UCSD-AML1 (cell line): ENCODE data around the gene RALGPS1.
"Not testable (repeated sequence)": the region's sequence is repeated elsewhere in the genome, so short reads cannot be mapped to it uniquely, and the experiment has no call there.

Experiments used
- DNase-seq: peaks from one replicate; lab custom pipeline; 2025; ENCODE audit not compliant: unreplicated experiment; lab: John Stamatoyannopoulos, UW

The RALGPS1 gene

DNA sequence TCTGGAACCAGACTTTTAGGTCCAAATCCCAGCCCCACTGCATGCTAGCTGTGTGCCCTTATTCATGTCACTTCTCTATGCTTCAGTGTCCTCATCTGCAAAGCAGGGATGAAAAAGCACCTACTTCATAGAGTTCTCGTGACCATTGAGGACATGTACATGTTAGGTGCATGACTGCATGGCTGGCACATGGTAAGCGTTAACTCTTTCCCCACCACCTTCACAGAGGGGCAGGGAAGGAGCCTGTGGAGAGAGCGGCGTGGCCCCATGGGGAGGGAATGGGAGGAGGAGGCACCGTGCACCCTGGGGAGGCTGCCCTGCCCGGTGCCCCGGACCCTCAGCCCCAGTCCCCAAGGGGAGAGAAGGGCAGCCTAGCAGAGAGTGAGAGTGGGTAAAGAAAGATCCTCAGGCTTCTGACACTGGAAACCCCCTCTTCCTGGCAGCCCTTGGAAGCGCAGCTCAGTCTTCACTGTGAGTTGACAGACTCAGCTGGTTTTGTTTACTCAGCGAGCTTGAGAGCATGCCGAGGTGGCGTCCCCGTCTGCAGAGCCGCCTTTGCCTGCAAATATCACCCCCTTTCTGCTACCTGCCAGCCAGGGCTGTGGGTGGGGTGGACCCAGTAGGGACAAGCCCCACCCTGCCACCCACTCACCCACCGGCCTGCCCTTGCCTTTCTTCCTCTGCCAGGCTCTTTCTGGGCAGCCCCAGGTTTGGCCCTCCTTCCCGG is 218.5 kb downstream of the RALGPS1 start:
- DNase-seq: no peak

DNA sequence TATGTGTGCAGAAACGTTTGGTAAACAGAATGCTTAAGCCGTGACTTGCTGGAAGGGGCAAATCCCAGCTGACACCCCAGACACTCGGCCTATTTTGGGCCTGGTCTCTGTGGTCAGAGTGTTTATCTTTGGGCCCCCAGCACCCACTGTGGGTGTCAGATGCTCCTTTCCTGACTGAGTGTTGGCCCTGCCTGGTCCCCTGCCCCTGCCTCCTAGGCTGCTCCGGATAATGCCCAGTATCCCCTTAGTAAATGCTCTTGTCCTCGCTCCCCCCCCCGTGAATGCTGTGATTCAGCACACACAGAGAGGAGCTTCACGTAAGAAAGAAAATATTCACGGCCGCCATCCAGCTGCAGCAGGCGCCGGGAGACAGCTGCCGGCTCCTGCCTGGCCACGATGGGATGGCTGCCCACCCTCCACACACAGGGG is 219.2 kb downstream of the RALGPS1 start:
- no peak for DNase-seq

DNA sequence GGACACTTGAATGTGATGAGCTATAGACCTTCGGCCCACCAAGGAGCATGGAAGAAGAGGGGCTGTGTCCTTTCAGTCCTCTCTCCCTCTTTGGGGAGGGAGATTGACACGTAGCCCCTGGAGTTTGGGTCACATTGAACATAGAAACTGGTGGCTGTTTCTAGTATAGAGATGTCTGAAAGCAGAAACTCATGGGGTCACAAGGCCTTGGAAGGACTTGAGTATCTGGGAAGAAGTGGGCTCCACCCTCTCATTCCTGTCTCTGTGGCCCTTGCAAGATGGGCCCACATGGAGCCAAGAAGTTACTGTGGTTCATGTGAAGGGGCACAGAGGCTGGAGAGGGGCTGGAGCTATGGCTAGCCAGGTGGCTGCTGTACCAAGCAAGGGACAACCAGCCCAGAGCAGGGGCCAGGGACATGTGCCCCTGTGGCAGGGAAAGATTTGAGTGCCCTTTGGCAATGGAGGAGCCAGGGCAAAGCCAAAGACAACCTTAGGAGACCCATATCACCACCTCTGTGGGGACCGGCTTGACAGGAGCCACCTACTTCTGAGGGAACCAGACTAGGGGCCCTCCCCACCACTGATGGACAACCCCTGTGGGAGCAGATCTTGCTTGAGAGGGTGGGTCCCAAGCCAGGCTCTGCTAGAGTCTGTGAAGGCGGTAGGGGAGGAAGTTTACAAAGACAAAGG is 220.6 kb downstream of the RALGPS1 start:
- no peak for DNase-seq

DNA sequence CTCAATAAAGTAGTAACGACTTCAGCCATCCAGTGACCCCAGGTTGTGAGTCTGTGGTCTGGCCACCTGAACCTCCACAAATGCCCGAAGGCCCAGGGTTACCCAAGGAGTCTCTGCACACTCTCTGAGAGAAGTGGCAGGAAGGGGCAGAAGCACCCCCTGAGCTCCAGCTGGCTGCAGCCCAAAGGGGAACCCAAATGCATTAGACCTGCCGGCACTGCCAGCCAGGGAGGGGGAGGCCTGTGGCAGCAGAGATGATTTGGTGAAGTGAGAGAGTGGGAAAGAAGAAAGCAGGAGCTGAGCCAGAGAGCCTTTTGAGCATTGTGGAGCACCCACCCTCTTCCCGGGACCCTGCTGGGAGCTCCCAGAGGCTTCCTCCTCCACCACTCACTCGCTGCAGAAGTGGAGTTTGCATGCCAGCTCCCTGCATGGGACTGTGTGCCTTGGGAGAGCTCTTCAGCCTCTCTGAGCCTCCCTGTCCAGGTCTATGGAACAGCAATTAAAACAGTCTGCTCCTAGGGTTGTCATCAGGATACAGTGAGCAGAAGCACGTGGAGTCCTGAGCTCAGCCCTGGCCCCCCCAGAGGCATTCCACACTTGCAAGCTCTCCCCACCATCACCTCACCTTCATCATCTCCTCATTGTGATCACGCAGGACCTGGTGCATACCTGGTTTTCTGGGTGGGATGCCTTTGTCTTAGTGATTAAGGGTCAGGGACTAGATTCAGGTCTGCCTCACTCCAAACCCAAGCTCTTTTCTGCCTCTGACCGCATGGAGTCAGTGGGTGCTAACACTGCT is 221.7 kb downstream of the RALGPS1 start:
- no peak for DNase-seq

DNA sequence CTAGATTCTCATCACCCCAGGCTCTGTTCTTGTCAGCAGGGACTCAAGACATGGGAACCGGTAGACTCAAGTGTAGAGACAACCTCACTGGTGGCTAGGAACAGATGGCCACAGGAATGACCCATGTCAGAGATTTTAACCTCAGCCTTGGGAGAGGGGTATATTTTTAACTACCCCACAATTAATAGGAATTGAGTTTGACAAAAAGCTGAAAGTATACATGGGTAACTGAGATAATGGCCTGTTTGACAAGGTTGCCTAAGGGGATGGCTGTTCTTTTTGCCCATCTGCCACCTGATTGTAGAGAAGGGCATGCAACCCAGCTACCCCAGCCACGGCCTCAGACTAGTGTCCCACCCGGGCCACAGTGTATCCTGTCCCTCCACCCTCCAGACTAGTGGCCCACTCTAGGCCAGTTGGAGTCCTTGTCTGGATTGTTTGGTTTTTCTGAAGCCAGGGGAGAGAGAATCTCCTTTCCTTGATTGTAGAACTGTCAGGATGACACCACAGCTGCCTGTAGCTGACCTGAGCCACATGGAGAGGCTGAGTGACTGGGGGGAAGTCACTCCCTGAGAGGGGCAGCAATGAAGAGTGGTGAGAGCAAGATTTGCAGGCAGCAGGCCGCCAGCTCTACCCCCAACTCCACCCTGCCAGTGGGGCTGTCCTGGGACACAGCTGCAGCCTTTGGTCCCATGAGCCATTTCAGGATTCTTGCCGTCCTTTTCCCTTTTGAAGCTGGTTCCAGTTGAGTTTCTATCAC is 222.5 kb downstream of the RALGPS1 start:
- no peak for DNase-seq

GRCh38 chr9:127137640-127138360 is 223.2 kb downstream of the RALGPS1 start:
- no peak for DNase-seq

DNA sequence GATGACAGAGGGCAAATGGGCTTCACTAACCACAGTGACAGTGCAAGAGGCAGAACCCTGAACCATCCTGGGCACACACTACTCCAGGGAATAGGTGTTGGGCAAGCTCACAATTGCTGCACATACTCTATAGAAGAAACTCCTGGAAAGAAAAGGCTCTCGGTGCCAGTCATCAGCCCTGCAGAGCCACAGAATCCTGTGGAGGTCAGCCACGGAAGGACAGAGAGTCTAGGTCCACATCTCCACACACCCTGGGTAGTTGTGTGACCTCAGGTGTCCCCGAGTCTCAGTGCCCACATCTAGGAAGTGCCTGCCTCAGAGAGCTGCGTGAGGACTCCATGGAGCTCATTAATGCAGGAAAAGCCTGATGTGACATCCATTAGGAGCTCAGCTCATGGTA is 223.9 kb downstream of the RALGPS1 start:
- DNase-seq: no peak

GRCh38 chr9:127139071-127139731 is 224.6 kb downstream of the RALGPS1 start:
- DNase-seq: no peak

DNA sequence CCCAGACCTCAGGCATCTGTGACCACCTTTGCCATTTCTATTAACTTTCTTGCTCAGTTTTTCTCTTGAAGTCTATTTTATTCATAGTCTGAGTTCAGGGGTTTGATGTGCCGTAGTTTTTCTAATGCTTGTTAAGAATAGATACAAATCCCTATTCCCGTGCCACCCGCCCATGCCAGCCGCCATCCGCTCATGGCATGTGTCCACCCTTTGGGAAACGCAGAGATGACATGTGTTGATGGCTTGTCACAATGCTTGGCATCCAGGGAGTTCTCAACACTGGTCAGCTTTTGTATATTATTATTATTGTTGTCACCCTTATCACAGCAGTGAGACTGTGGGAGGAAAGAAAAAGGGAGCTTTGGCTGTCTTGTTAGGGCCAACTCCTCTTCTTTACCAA is 225.2 kb downstream of the RALGPS1 start:
- no peak for DNase-seq

- DNase-seq: no peak
Measured at GRCh38 chr9:127140181-127140580, 225.6 kb downstream of the RALGPS1 start.

DNA sequence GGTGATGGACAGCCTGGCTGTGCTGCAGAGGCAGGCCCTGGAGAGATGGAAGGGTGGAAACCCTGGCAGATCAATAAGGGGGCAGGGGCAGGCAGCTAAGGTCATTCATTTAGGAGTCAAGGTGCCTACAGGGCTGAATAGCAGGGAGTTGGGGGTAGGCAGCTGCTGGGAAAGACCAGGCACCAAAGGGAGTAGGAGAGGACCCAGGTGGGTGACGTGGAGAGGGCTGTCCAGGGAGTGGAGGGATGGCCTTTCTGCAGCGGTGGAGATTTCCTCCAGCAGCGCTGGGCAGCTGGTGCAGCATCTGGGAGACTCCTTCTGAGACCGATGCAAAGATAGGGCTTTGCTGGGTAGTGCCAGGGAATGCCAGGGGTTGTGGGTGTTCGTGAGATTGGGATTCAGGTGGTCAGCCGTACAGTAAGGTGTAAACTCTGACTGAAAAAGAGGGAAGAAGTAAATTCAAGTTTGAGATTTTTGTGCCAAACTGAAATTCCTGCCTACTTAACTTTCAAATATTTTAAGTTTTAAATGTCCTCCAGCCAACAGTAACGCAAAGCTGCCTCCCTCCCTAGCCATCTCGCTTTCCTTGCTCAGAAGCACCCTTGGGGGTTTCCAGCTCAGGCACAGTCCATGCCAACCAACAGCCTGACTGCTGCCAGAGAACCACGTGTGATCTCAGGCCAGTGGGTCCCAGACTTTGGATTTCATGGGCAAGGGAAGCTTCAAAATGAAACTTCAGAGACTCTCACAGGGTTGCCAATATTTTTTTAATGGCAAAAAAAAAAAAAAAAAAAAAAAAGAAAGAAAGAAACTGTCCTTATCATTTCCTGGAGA is 226.5 kb downstream of the RALGPS1 start:
- DNase-seq: no peak

- no peak for DNase-seq
Measured at GRCh38 chr9:127142291-127142690, 227.7 kb downstream of the RALGPS1 start.

- no peak for DNase-seq
Measured at GRCh38 chr9:127142931-127143464, 228.4 kb downstream of the RALGPS1 start.

GRCh38 chr9:127143920-127144465 is 229.4 kb downstream of the RALGPS1 start:
- DNase-seq: no peak

- no peak for DNase-seq
Measured at GRCh38 chr9:127144670-127145445, 230.3 kb downstream of the RALGPS1 start.

DNA sequence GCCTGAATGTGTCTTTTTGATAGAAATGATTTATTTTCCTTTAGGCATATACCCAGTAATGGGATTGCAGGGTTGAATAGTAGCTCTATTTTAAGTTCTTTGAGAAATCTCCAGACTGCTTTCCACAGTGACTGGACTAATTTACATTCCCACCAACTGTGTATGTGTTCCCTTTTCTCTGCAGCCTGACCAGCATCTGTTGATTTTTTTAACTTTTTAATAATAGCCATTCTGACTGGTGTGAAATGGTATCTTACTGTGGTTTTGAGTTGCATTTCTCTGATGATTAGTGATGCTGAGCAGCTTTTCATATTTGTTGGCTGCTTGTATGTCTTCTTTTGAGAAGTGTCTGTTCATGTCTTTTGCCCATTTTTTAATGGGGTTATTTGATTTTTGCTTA is 232.3 kb downstream of the RALGPS1 start:
- not testable (repeated sequence) for DNase-seq

DNA sequence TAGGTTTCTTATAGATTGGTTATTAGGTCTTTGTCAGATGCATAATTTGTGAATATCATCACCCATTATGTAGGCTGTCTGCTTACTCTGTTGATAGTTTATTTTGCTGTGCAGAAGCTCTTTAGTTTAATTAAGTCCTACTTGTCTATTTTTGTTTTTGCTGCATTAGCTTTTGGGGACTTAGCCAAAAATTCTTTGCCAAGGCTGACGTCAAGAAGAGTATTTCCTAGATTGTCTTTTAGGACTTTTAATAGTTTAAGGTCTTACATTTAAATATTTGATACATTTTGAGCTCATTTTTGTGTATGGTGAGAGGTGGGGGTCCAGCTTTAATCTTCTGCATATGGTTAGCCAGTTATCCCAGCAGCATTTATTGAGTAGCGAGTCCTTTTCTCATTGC is 232.7 kb downstream of the RALGPS1 start:
- DNase-seq: no peak

DNA sequence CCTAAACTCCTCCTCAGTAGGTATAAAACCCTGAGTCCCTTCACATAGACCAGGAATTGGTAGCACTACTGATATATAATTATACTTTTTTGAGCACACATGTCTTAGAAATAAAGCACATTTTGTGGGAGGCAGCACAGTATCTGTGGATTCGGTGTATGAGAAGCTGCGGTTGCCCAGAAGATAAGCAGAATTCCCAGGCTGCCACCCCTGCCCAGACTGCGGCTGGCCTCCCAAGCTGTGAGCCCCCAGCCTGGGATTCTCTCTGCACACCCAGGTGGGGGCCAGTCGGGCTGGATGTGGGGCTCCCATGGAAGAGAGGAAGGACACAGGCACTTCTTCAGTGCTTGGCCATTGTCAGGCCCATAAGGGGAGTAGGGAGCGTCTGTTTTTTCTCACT is 233.4 kb downstream of the RALGPS1 start:
- DNase-seq: no peak
